Neural cell (in vitro differentiated cells): ENCODE measurements around the gene KITLG.
A peak's percentile ranks its signal among the peaks of the same experiment; 100 is the strongest.

Source experiments
- CTCF ChIP-seq: fragments of 450-650 bp; IDR thresholded peaks from 2 replicates; pipeline ENCODE4 v1.5.1; 2014; ENCODE audit warnings: antibody characterized with exemption, mild to moderate bottlenecking, moderate library complexity; ENCODE audit not compliant: poor library complexity, severe bottlenecking
- POLR2AphosphoS5 ChIP-seq: IDR thresholded peaks from 2 replicates; pipeline ENCODE4 v1.6.1; 2012
- RAD21 ChIP-seq: fragments of 450-650 bp; conservative IDR thresholded peaks from 2 replicates; pipeline ENCODE4 v1.6.1; 2014; ENCODE audit warnings: antibody characterized with exemption, mild to moderate bottlenecking, moderate library complexity
- SMC3 ChIP-seq: fragments of 450-650 bp; conservative IDR thresholded peaks from 2 replicates; pipeline ENCODE4 v1.6.1; 2014; ENCODE audit warnings: antibody characterized with exemption, mild to moderate bottlenecking, moderate library complexity; ENCODE audit not compliant: poor library complexity
- TAF1 ChIP-seq: IDR thresholded peaks from 2 replicates; pipeline ENCODE4 v1.6.1; 2012; ENCODE audit warnings: low read depth

- TF ChIP-seq CTCF (peak; percentile 53), SMC3 (no peak), TAF1 (no peak), RAD21 (peak; percentile 56), POLR2AphosphoS5 (peak; percentile 32)
These were observed at the start of gene KITLG for GRCh38 chr12:88580051-88580871.
